Osteoblast (primary cell): ENCODE results near the gene CSH1. TPM values are rescaled to one million over a fixed set of nuclear protein-coding genes. Genes with fewer than 3 reads are reported as not detected.
"Not testable (repeated sequence)": the region's sequence is repeated elsewhere in the genome, so short reads cannot be mapped to it uniquely, and the experiment has no call there.

Source experiments
- DNase-seq: peaks from one replicate; pipeline ENCODE4 v3.0.0; 2011; ENCODE audit warnings: low spot score, mixed read lengths; ENCODE audit not compliant: insufficient read length; ENCODE audit errors: missing footprints
- H2AFZ ChIP-seq: 2 replicates; pipeline ENCODE4 v1.6.0; 2011; ENCODE audit warnings: mild to moderate bottlenecking, low read length
- H3K27ac ChIP-seq: 2 replicates; pipeline ENCODE4 v1.5.1; 2011; ENCODE audit warnings: mild to moderate bottlenecking, low read depth, low read length, moderate library complexity
- H3K27me3 ChIP-seq: 2 replicates; pipeline ENCODE4 v1.6.0; 2012; ENCODE audit warnings: mild to moderate bottlenecking, control low read depth, inconsistent platforms, low read length, moderate library complexity; ENCODE audit not compliant: insufficient read depth
- H3K36me3 ChIP-seq: 2 replicates; pipeline ENCODE4 v1.5.1; 2011; ENCODE audit warnings: mild to moderate bottlenecking, low read length, control low read depth, moderate library complexity; ENCODE audit not compliant: insufficient read depth
- H3K4me1 ChIP-seq: 2 replicates; pipeline ENCODE4 v1.5.1; 2011; ENCODE audit warnings: mild to moderate bottlenecking, low read length, control low read depth, moderate library complexity; ENCODE audit not compliant: insufficient read depth
- H3K4me2 ChIP-seq: 2 replicates; pipeline ENCODE4 v1.6.0; 2011; ENCODE audit warnings: mild to moderate bottlenecking, low read length; ENCODE audit not compliant: insufficient read depth
- H3K4me3 ChIP-seq: fragments of 200-600 bp; sonication (generic); 3 replicates; pipeline ENCODE4 v1.5.1; 2012; ENCODE audit warnings: mild to moderate bottlenecking, low read length, inconsistent platforms; ENCODE audit not compliant: insufficient read depth
- H3K79me2 ChIP-seq: 2 replicates; pipeline ENCODE4 v1.6.0; 2012; ENCODE audit warnings: mild to moderate bottlenecking, low read length, control low read depth, inconsistent platforms; ENCODE audit not compliant: insufficient read depth
- H3K9me3 ChIP-seq: 2 replicates; pipeline ENCODE4 v1.5.1; 2011; ENCODE audit warnings: low read depth, low read length, control low read depth
- H4K20me1 ChIP-seq: 2 replicates; pipeline ENCODE4 v1.6.0; 2012; ENCODE audit warnings: mild to moderate bottlenecking, low read length, control low read depth; ENCODE audit not compliant: insufficient read depth
- total RNA-seq: library from RNA; depleted of rRNA; stranded (reverse); fragments of >200 nt; gene quantifications from 2 replicates; pipeline ENCODE4 v1.2.3, GENCODE V29; 2012
- TF ChIP-seq, protein P1 (sequence below): IDR thresholded peaks from 2 replicates; pipeline ENCODE4 v1.5.1; 2011; ENCODE audit warnings: mild to moderate bottlenecking, low read depth, low read length, moderate library complexity; ENCODE audit errors: extremely low read depth

The CSH1 gene
- not detected in 2 replicates for total RNA-seq

DNA sequence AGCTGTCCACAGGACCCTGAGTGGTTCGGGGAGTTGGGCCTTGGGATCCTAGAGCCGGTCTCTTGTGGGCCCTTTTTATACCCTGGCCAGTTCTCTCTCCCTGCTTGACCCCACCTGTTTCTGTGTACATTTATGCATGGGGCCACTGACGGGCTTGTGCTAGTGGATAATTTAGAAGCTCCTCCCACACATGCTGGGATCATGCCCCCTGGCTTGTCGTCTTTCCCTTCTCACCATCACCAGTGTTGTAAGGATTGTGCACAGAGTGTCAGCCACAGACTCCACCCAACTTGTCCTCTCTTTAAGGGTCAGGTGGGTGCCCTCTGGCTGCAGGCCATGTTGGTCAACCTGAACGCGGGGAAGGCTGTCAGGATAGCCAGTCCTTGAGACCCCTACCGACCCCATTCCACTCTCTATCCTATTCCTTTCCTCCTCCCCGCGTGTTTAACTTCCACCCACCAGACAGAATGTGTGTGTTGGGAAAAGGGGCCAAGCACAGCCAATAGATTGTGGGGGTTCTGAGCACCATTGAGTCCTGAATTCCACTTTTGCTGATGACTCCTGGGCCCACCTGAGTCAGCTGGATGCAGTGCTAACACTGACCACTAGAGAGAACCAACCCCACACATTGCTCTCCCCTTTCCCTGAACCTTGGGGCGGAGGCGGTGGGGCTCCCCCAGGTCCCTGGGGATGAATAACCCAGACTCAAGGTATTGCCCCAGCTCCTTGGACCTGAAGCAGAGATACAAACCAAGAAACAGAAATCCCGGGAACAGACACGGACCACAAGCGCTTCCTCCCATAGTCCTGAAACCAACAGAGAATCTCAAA lies at the start of gene CSH1:
CSH1 (minus strand) TSS at position 51 of the 831 bp plus-strand sequence. CDS start 63 bp downstream, outside the sequence.
- not testable (repeated sequence) for H2AFZ ChIP-seq, H3K4me2 ChIP-seq, H3K4me1 ChIP-seq, H3K27me3 ChIP-seq, H3K4me3 ChIP-seq, H3K27ac ChIP-seq, DNase-seq, H3K79me2 ChIP-seq, H4K20me1 ChIP-seq, H3K36me3 ChIP-seq, H3K9me3 ChIP-seq

DNA sequence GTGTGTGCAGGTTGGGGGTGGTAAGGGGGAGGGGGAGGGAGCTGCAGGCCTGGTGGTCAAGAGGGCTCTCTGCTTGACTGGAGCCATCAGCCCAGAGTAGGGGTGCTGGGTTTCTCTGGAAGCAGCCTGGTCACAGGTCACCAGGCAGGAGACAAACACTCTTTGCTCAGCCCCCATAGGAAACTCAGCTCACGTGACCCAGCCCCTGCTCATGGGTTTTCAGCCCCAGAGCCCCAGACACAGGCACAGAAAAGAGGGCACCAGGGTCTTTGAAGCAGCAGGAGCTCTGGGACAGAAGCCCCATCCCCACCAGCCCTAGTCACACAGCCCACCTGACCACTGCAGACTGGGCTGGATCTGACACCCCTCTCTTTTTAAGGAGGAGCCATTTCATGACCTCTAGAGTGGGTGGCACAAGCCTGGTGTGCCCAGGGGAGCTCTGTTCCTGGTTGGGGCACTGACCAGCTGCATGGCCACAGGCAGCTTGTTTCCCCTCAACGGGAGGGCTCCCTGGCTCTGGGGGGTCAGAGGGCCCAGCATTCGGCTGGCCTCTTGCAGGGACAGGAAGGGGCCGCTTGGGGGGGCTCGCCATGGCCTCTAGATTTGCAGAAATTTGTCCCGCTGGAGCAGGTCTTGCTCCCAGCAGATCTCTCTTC lies 49.5 kb upstream of the CSH1 start:
- no peaks in the 10 kb centered on the region for H3K4me1 ChIP-seq
- no peaks in the 10 kb centered on the region for H3K27me3 ChIP-seq
- no peak overlapping the region for H2AFZ ChIP-seq
- DNase-seq, result no peak
- H3K27ac ChIP-seq, result no peak overlapping the region
- no peak overlapping the region for H3K4me2 ChIP-seq
- TF ChIP-seq, protein P1, sequence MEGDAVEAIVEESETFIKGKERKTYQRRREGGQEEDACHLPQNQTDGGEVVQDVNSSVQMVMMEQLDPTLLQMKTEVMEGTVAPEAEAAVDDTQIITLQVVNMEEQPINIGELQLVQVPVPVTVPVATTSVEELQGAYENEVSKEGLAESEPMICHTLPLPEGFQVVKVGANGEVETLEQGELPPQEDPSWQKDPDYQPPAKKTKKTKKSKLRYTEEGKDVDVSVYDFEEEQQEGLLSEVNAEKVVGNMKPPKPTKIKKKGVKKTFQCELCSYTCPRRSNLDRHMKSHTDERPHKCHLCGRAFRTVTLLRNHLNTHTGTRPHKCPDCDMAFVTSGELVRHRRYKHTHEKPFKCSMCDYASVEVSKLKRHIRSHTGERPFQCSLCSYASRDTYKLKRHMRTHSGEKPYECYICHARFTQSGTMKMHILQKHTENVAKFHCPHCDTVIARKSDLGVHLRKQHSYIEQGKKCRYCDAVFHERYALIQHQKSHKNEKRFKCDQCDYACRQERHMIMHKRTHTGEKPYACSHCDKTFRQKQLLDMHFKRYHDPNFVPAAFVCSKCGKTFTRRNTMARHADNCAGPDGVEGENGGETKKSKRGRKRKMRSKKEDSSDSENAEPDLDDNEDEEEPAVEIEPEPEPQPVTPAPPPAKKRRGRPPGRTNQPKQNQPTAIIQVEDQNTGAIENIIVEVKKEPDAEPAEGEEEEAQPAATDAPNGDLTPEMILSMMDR, result no peak
- H3K36me3 ChIP-seq, result no peaks in the 10 kb centered on the region
- no peaks in the 10 kb centered on the region for H3K9me3 ChIP-seq
- no peak overlapping the region for H3K4me3 ChIP-seq
- H3K79me2 ChIP-seq, result no peaks in the 10 kb centered on the region
- no peaks in the 10 kb centered on the region for H4K20me1 ChIP-seq

- TF ChIP-seq, protein P1, result no peak
- no peaks in the 10 kb centered on the region for H3K27me3 ChIP-seq
- no peaks in the 10 kb centered on the region for H3K36me3 ChIP-seq
- H4K20me1 ChIP-seq, result no peaks in the 10 kb centered on the region
- no peaks in the 10 kb centered on the region for H3K9me3 ChIP-seq
- H3K4me2 ChIP-seq, result no peak overlapping the region
- no peak overlapping the region for H3K27ac ChIP-seq
- no peak overlapping the region for H2AFZ ChIP-seq
- H3K4me1 ChIP-seq, result no peaks in the 10 kb centered on the region
- H3K79me2 ChIP-seq, result no peaks in the 10 kb centered on the region
- H3K4me3 ChIP-seq, result no peak overlapping the region
- DNase-seq, result no peak
Measured at GRCh38 chr17:63944736-63945499, 48.5 kb upstream of the CSH1 start.

GRCh38 chr17:63943745-63944144 lies 47.4 kb upstream of the CSH1 start:
- Histone ChIP-seq H3K4me2 (no peak overlapping the region), H4K20me1 (no peaks in the 10 kb centered on the region), H3K4me1 (no peaks in the 10 kb centered on the region), H3K36me3 (no peaks in the 10 kb centered on the region), H3K79me2 (no peaks in the 10 kb centered on the region), H3K27ac (no peak overlapping the region), H3K27me3 (no peaks in the 10 kb centered on the region), H3K9me3 (no peaks in the 10 kb centered on the region), H2AFZ (no peak overlapping the region), H3K4me3 (no peak overlapping the region)
- TF ChIP-seq, protein P1, result no peak
- no peak for DNase-seq
